Hematopoietic multipotent progenitor cell treated with erythropoietin and hydrocortisone succinate and interleukin-3 and kit ligand, for 17 days (in vitro differentiated cells): ENCODE data around the gene DEFB113.
"Not testable (repeated sequence)": the region's sequence is repeated elsewhere in the genome, so short reads cannot be mapped to it uniquely, and the experiment has no call there.

Source experiments
- DNase-seq: peaks from one replicate; pipeline ENCODE4 v3.0.0-alpha.2; 2015; ENCODE audit warnings: low spot score

Gene DEFB113, protein sequence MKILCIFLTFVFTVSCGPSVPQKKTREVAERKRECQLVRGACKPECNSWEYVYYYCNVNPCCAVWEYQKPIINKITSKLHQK

DNA sequence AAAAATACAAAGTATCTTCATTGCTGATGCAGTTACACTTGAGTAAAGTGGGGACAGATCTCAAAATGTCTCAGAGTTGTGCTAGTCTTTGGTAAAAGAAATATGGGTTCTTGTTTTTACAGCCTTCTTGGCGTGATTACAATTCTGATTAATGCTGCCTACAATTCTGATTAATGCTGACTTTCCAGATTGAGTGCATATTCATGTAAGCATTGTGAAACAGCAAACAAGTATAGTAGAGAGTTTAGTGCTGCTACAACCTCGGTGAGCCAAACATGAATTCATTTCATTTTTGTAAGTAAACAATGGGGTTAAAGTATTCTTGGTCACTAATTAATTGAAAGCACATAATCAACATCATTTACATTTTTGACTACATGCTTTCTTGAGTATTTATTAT is at the start of gene DEFB113:
TSS of gene DEFB113 (minus strand) at position 21 of the 400 bp plus-strand sequence. CDS start at position 21, 0 bp downstream.
- DNase-seq, result no peak

DNA sequence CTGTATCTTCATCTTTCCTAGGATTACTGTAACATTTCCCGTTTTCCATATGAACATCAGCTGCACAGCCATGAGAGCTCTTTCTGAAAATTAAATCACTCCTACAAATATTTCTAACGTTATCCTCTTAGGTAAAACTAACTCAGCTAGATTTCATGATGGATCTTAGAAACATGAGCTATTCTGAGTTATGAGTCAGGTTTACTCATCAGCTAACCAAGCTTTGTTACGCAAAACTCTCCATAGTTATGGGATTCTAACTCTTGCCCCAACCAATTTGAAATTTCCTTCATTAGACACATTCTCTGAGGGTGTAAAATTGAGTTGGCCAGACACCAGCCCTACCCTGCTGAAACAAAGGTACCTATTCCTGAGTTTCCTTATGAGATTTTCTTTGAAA is 38.4 kb upstream of the DEFB113 start:
- DNase-seq, result no peak

DNA sequence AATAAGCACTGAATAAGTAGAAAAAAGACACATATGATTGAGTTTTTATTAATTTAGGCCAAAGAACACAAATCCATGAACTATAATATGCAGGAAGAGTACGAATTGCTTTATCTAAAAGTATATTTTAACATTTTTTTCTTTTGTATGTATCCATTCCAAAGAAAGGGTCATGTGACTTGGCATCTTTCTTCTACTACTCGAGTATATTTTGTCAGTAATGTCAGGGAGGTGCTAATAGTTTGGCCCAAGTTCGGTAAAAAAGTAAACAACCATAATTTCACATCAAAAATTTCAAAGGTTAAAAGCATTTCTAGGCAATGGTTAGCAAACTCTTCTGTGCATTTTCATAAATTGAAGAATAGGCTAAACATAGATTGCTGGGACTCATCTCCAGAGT is 33.7 kb upstream of the DEFB113 start:
- DNase-seq, result no peak

DNA sequence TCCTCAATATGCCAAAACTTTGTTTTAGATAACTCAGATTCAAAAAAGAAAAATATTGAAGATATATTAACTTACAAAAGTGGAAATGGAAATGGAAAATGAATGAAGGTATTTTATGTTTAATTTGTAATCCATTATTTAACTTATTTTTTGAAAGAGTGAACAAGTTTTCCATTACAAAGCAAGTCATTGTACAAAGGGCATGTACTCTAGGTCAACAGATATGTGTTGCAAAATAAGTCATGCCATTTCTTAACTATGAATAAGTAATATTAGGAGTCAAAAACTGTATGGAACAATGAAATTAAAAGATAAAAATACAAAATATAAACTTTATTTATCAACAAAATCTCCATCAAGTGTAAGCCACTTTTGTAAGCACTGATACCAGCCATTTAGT is 25.9 kb upstream of the DEFB113 start:
- no peak for DNase-seq

DNA sequence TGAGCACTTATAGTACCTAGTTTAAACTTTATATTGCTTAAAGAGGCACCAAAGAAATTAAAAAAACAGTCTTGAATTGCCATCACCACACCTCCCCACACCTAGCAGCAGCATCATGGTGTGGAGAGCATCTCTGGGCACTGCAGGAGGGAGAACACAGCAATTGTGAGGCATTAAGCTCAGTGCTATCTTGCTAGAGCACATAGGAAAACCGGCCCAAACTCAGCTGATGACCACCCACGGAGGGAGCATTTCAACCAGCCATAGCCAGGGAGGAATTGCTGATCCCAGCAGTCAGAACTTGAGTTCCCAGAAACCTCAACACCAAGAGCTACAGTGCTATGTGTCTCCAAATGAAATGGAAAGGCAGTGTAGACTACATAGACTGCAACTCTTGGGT is 19.5 kb upstream of the DEFB113 start:
- DNase-seq, result no peak

DNA sequence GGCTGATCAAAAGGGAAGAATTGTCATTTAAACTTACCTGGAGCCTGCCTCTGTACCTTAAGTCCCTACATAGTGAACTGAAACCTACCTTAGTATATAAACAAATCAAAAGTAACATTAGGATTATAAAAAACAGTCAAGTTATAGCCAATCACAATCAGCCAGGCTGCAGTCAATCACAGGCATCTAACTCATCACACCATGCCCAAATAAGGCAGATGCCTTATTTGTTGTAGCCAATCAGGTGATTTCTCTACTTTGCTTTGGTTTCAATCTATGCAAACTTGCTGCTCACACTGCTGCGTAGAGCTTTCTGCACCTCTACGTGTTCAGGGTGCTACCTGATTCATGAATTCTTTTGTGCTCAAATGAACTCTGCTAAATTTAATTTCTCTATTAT is 18.3 kb upstream of the DEFB113 start:
- DNase-seq, result no peak

DNA sequence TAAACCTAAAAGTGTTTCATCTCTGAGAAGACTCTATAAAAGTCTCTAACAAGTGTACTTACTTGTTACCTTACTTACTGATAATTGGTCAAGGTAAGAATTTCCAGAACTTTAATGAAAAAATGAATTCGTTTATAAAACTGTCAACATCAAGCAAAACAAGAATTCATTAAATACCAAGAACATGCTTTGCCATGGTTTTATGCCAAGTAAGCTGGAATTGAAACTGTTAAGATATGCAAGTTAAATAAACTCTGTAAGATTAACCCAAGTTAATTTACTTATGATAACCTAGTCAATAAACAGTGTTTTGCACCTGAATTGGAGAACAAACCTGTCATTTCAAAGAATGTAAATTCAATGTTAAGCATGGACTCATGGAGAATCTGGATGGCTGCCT is 17.1 kb upstream of the DEFB113 start:
- DNase-seq, result no peak

DNA sequence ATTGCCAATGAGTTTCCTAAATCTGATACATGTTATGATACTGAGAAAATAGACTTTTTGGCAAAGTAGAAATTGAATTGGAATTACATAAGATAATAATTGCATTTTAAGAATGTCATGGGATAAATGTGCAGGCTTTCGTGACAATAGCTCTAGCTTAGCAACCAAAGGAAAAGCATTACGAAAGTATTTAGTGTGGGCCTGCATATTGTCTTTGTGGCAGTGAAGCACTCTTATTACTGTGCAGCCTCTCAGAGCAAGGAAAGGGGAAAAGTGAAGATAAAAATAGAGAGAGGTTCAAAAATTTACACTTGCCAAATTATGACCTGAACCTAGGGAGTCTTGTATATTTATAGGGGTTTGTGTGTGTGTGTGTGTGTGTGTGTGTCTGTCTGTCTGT is 12.6 kb upstream of the DEFB113 start:
- no peak for DNase-seq

DNA sequence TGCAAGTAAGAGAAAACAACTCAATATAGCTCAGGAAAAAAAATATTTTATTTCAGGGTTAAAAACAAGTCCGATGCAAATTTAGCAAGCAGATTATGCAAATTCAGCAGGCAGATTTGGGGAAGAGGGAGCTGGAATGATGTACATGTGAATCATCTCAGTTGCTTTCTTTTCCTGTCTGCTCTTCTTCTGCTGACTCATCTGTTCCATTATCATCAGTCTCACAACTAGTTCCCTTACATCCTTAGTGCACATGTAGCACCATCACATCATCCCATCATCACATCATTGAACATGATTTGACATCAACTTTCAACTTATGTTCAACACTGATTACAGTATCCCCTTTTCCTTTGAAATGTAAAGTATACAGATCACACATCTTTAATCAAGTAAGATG is 11.5 kb upstream of the DEFB113 start:
- no peak for DNase-seq

DNA sequence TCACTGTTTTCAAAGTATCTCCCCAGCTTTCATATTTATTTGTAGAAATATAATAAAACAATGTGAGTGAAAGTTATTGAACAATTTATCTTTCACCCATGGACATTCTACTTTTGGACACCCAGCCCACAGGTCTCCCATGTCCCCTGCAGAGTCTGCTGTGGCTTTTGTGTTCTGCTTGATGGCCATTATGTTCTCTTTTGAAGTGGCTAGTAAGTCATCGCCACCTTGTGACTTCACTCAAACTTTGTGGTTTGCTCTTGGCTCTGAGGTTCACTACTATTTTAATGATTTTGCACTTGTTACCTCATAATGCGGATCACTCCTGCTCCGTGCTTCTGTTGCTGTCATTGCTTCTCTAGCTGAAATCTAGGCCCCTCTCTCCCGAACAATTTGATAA is 10.2 kb upstream of the DEFB113 start:
- no peak for DNase-seq

DNA sequence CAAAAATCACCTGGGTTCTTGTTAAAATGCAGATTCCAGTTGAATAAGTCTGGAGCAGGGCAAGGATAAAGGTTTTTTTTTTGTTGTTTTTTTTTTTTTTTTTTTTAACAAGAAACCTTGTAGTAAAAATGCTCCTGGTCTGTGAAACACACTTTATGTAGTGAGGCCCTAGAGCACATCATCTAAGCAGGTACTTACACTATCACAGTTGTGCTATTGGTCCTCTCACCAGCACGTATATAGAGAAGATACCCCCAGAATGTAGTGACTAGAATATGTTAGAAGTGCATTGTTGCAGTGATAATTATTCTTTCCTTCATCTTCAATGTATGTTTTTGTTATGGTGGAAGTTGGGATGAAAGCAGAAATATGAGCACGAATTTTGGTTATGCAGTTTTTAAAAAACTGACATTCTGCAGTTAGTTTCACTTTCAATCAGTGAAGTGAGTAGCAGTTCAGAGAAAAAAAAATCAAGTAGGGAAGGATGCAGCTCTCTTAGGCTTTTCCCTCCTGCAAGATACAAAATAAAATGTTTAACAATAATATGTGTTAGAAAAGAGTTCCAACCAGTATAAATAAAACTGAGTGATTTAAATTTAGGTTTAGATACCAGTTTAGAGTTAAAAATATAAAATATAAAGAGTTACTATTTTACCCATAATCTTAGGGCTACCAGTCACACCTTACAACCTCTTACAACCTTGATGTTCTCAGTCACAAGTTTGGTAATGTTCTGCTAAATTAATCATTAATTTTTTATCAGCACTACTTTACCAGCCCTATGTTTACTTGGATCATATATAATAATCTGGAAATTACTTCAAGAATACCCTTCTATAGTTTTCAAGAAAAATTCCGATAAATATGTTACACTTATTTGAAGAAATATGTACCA is 9.2 kb upstream of the DEFB113 start:
- DNase-seq, result no peak

DNA sequence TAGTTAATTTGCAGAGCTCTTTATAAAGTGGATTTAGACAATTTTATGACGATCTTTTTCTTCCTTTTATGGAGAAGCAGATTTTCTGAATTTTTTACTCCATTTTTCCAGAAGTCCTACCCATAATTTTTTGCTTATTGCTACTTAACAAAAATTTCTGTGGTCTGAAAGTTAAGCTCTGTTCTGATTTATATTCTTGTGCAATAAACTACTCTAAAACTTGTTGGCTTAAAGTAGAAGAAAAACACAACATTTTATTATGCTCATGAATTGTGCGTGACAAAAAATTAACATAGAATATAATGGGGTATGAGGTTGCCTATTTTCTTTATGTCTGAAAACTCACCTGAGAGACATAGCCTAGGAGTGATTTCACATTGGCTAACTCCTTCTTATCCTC is 2.6 kb downstream of the DEFB113 start:
- DNase-seq, result no peak

DNA sequence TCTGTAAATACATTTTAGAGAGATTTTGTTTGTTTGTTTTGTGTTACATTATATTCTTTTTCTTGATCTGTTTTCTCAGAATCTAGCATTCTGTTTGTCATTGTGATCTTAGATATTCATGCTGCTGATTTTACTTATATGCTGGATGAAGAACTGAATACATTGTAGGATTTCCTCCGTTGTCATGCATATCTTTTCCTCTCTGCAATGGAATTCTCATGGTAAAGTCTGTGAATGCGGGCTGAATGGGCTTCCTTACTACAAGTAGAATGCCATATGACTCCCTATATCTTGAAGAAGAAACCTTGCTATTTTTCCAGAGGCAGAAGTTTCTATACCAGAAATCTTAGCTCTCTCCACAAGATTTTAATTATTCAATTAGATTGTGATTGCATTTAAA is 3.1 kb downstream of the DEFB113 start:
- no peak for DNase-seq

DNA sequence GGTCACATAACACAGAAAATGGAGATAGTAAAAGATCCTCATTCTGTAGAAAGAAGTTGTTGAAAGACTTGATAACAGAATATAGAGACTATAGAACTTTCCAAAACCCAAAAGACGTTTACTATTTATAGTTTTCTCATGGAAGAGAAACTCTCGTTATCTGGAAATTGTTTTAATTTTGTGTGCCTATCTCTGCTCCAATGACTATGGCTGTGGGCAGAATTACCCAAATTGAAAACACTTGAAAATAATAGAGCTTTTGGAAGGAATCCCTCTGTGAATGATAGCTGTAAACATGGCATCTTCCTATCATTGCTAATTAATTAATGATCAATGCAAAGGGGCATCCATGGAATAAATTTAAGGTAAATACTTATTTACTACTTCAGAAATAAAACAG is 5.4 kb downstream of the DEFB113 start, which contains the start of gene DEFB114:
TSS of gene DEFB114 (minus strand) at position 101 of the 400 bp plus-strand sequence. CDS start at position 42, 59 bp downstream.
- no peak for DNase-seq

DNA sequence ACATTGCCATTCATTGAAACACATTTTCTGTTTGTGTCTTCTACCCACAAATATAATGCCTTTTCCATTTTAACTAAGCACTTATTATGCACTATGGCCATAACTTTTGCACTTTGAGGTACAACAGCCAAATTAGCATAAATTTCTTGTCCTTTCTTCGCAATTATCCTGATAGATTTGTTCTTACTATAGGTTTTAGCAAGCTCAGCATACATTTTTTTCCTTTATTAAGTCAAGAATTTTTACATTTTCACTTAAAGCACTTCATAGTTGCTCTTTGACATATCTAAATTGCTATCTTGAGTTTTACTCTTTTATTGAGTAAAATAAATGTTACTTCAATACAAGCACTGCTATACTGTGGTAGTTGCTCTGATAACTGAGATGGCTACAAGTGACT is 11.2 kb downstream of the DEFB113 start:
- no peak for DNase-seq

DNA sequence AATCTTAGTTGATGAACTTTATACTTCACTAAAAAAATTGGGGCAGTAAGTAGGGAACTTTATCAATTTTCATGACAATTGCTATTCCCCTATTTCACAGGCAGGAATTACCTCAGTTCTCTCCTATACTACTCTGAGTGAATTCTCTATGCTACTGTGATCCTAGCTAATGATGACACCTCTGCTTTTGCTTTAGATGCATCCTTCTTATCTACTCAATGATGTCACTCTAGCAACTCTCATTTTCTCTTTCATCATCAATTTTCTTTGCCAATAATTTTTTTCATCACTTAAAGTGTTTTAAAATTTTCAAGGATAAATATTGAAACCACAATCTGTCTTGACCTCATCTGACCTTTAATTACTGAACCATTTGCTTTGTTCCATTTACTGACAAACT is 13.6 kb downstream of the DEFB113 start:
- no peak for DNase-seq

DNA sequence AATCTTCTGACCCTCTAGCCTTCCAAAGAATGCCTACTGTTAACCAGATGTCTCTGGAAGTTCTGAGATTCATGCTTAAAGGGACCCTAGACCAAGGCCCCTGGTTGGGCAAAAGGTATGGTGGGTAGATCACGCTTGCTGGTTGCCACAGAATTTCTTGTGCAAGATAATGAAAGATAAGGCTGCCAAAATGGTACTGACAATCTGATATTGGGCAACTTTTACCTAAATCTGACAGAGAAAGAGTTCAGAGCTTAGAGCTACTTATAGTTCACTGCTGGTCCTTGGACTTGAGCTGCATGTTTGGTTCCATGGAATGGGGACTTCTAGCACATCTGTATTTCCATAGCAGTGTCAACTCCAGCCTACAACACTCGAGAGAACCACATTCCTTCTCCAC is 17.5 kb downstream of the DEFB113 start:
- no peak for DNase-seq

DNA sequence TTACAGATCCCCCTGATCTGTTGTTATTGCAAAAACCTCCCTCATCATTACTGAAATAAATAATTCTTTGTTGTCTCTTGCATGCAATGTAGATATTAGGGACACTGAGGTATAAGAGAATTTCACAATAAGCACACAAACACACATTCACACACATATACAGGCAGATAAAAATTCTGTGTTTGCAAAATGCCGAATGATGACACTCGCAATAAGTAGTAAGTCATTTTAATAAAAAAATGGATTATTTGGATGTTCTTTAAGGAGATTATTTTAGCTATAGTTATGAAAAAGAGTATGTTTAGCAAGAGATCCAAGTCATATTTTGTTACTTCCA is 19.0 kb downstream of the DEFB113 start:
- no peak for DNase-seq

DNA sequence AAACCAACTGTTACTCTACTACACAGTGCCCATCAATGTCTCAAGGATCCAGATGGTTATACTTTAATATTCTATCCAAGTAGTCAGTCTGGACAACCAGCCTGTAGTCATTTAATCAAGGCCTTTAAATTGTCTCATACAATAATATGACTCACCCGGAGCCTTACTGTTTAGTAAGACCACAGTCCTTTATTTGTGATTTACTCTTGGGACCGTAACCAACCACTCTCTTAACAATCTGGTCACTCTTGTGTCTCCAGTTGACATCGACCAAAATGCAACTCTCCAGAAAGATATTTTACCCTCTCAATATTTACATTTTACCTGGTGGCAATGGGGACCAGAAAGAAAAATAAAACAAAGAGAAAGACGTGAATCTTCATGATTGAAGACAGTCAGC is 20.4 kb downstream of the DEFB113 start:
- no peak for DNase-seq

DNA sequence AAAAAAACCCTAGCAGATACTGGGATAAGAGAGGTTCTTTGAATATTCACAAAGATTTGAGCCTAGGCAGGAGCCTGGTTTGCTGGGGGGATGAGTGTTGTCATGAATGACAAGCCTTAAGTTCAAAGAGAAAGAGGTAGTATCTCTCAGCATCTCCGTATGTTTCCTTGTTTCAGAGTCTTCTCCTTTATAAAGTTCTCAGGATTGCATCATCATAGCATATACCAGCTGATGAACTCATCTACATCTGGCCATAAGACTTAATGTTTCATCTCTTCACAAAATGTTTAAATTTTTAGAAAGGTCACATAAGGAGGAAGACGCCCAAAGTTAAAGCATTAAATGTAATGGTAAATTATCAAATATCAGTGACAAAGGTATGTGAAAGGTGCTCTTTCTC is 22.6 kb downstream of the DEFB113 start:
- no peak for DNase-seq

DNA sequence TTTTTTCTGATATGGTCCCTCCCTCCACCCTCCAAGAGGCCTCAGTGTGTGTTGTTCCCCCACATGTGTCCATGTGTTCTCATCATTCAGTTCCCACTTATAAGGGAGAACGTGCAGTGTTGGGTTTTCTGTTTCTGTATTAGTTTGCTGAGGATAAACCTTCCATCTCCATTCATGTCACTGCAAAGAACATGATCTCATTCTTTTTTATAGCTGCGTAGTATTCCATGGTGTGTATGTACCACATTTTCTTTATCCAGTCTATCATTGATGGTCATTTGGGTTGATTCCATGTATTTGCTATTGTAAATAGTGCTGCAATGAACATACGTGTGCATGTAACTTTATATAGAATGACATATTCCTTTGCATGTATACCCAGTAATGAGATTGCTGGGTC is 25.4 kb downstream of the DEFB113 start:
- DNase-seq, result not testable (repeated sequence)

DNA sequence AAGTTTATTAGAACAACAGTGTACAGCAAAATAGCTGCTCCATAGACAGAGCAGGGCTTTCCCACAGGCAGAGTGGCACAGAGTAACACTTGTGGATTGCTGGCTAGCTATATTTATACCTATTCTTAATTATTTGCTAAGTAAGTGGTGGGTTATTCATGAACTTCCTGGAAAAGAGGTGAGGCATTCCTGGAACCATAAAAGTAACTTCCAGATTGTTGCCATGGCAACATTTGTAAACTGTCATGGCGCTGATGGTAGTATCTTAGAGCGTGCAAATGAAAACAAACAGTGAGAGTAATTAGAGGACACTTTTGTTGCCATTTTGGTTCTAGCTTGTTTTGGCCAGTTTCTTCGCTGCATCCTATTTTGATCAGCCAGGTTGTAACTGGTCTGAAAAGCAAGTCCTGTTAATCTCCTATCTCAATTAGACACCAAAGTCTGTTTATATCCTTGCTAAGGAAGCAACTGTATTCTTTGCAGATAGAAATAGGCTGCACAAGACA is 29.4 kb downstream of the DEFB113 start:
- no peak for DNase-seq

DNA sequence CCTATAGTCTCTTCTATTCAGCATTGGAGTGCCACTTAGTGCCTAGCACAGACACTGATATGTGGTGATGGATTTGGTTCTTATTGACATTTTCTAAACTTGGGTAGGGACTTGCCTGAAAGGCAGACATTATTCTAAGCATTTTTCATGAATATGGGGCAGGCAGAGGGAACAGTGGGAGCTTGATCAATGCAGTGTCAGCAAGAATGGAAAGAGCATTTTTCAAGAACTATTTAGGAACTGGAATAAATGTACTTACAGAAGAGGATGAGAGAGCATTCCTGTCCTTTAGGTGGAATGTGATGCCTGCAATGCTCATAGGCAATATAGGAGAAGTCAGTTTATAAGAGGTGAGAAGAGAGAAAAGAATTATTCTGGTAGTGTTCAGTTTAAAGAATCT is 31.6 kb downstream of the DEFB113 start:
- DNase-seq, result no peak

DNA sequence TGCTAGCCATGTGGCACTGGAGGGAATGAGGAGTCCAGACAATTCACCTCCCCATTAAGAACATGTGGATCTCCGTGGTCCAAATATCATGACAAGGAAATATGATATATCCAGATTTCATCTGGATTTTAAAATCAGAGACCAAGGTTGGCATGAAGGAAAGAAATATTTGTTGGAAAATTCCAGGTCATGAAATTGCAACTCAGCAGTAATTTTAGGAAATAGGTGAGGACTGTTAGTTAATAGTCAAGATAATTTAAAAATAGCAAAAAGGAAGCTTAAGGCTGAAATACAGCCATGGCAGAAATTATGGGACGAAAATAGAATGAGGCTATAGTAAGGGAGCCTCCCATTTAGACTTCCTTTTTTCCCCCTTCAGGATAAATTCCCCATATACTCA is 32.4 kb downstream of the DEFB113 start:
- DNase-seq, result no peak
